WTC11 (cell line): Measurements from ENCODE around the gene NPPA. TPM values are rescaled to one million over a fixed set of nuclear protein-coding genes. Genes with fewer than 3 reads are reported as not detected.

ENCODE experiments used
- ATAC-seq: fragments of 200-7000 bp; cut with Tn5 transposase; 2 replicates; pipeline ENCODE4 v1.10.0; 2021; ENCODE audit warnings: mild to moderate bottlenecking, moderate library complexity
- CTCF ChIA-PET: fragments of 300-600 bp; sonication (Branson Sonifier 250); formaldehyde crosslinking; loops from one replicate; lab custom pipeline; 2021; ENCODE audit warnings: antibody characterized with exemption; lab: Charles Lee
- POLR2A ChIA-PET: fragments of 350-600 bp; sonication (Branson Sonifier 250); formaldehyde crosslinking; loops from one replicate; lab custom pipeline; 2021; ENCODE audit warnings: antibody characterized with exemption; lab: Charles Lee
- DNase-seq: peaks from one replicate; pipeline ENCODE4 v3.0.0; 2021; ENCODE audit warnings: low spot score
- H3K27ac Mint-ChIP-seq: 2 replicates; pipeline ENCODE4 v1.8.0; 2021; ENCODE audit warnings: mixed read lengths
- H3K27me3 Mint-ChIP-seq: 2 replicates; pipeline ENCODE4 v1.8.0; 2021; ENCODE audit warnings: low read depth, mild to moderate bottlenecking, moderate library complexity, mixed read lengths
- H3K36me3 Mint-ChIP-seq: 2 replicates; pipeline ENCODE4 v1.8.0; 2021; ENCODE audit warnings: mixed read lengths
- H3K4me1 Mint-ChIP-seq: 2 replicates; pipeline ENCODE4 v1.8.0; 2022; ENCODE audit warnings: mixed read lengths
- H3K4me3 Mint-ChIP-seq: 2 replicates; pipeline ENCODE4 v1.8.0; 2021; ENCODE audit warnings: mild to moderate bottlenecking, moderate library complexity, mixed read lengths
- H3K9me3 Mint-ChIP-seq: 2 replicates; pipeline ENCODE4 v1.8.0; 2021; ENCODE audit warnings: mixed read lengths
- E2F5 ChIP-seq: sonication (generic); formaldehyde crosslinking; IDR thresholded peaks from 2 replicates; pipeline ENCODE4 v1.8.1; 2022; ENCODE audit warnings: mild to moderate bottlenecking, moderate library complexity, missing genetic modification reagents
- ELF4 ChIP-seq: sonication (generic); formaldehyde crosslinking; IDR thresholded peaks from 2 replicates; pipeline ENCODE4 v1.8.1; 2022; ENCODE audit warnings: low read depth, mild to moderate bottlenecking, moderate library complexity, missing genetic modification reagents
- ETV6 ChIP-seq: sonication (generic); formaldehyde crosslinking; IDR thresholded peaks from 2 replicates; pipeline ENCODE4 v1.8.1; 2022; ENCODE audit warnings: mild to moderate bottlenecking, missing genetic modification reagents
- IRF2 ChIP-seq: sonication (generic); formaldehyde crosslinking; IDR thresholded peaks from 2 replicates; pipeline ENCODE4 v1.8.0; 2022; ENCODE audit warnings: low read depth, missing genetic modification reagents, borderline replicate concordance
- KAT7 ChIP-seq: sonication (generic); formaldehyde crosslinking; IDR thresholded peaks from 2 replicates; pipeline ENCODE4 v1.8.1; 2023; ENCODE audit warnings: missing genetic modification reagents, mild to moderate bottlenecking, borderline replicate concordance
- MLX ChIP-seq: sonication (generic); formaldehyde crosslinking; IDR thresholded peaks from 2 replicates; pipeline ENCODE4 v1.8.1; 2023; ENCODE audit warnings: mild to moderate bottlenecking, missing genetic modification reagents, moderate library complexity
- NR1H2 ChIP-seq: sonication (generic); formaldehyde crosslinking; IDR thresholded peaks from 2 replicates; pipeline ENCODE4 v1.9.0; 2021; ENCODE audit warnings: mild to moderate bottlenecking, moderate library complexity, missing genetic modification reagents
- OVOL2 ChIP-seq: fragments of 250-450 bp; sonication (Bioruptor Pico); IDR thresholded peaks from 2 replicates; pipeline ENCODE4 v1.9.0; 2021; ENCODE audit warnings: mild to moderate bottlenecking, borderline replicate concordance
- PRDM15 ChIP-seq: sonication (generic); formaldehyde crosslinking; IDR thresholded peaks from 2 replicates; pipeline ENCODE4 v1.8.0; 2022; ENCODE audit warnings: missing genetic modification reagents
- RORB ChIP-seq: fragments of 250-450 bp; sonication (Bioruptor Pico); IDR thresholded peaks from 2 replicates; pipeline ENCODE4 v1.9.0; 2021; ENCODE audit warnings: mild to moderate bottlenecking
- STAT6 ChIP-seq: sonication (generic); formaldehyde crosslinking; conservative IDR thresholded peaks from 2 replicates; pipeline ENCODE4 v1.8.1; 2023; ENCODE audit warnings: mild to moderate bottlenecking, low read depth, missing genetic modification reagents, moderate library complexity
- TEAD1 ChIP-seq: sonication (generic); formaldehyde crosslinking; IDR thresholded peaks from 2 replicates; pipeline ENCODE4 v1.8.0; 2022; ENCODE audit warnings: mild to moderate bottlenecking, missing genetic modification reagents
- USF1 ChIP-seq: sonication (generic); formaldehyde crosslinking; IDR thresholded peaks from 2 replicates; pipeline ENCODE4 v1.8.0; 2022; ENCODE audit warnings: mild to moderate bottlenecking, missing genetic modification reagents
- ZNF121 ChIP-seq: sonication (generic); formaldehyde crosslinking; IDR thresholded peaks from 2 replicates; pipeline ENCODE4 v1.8.0; 2023; ENCODE audit warnings: missing genetic modification reagents
- ZNF232 ChIP-seq: sonication (generic); formaldehyde crosslinking; IDR thresholded peaks from 2 replicates; pipeline ENCODE4 v1.8.0; 2022; ENCODE audit warnings: mild to moderate bottlenecking, missing genetic modification reagents
- ZNF416 ChIP-seq: fragments of 250-450 bp; sonication (Bioruptor Pico); IDR thresholded peaks from 2 replicates; pipeline ENCODE4 v1.9.0; 2021; ENCODE audit warnings: mild to moderate bottlenecking, inconsistent platforms
- ZNF423 ChIP-seq: fragments of 250-450 bp; sonication (Bioruptor Pico); IDR thresholded peaks from 2 replicates; pipeline ENCODE4 v2.1.2; 2022; ENCODE audit warnings: mild to moderate bottlenecking, moderate library complexity
- ZNF425 ChIP-seq: fragments of 250-450 bp; sonication (Bioruptor Pico); conservative IDR thresholded peaks from 2 replicates; pipeline ENCODE4 v1.9.0; 2021; ENCODE audit warnings: mild to moderate bottlenecking
- ZNF671 ChIP-seq: fragments of 250-450 bp; sonication (Bioruptor Pico); IDR thresholded peaks from 2 replicates; pipeline ENCODE4 v1.8.0; 2021; ENCODE audit warnings: mild to moderate bottlenecking
- total RNA-seq: library from RNA; stranded (reverse); gene quantifications from 3 replicates; pipeline ENCODE4 v1.2.3, GENCODE V29; 2021

Gene NPPA
- total RNA-seq, 1 experiment from 2014 or later = not detected

- TF ChIP-seq IRF2 (CRISPR knock-in tag) (no peak), STAT6 (CRISPR knock-in tag) (no peak), ZNF232 (no peak), E2F5 (CRISPR knock-in tag) (no peak), ZNF121 (CRISPR knock-in tag) (no peak), NR1H2 (no peak), ZNF416 (no peak), RORB (CRISPR knock-in tag) (no peak)
These were observed 10.4 kb downstream of the NPPA start (continued) for GRCh38 chr1:11836955-11837766.

GRCh38 chr1:11835441-11836225, 11.9 kb downstream of the NPPA start:
- CTCF ChIA-PET = interaction anchor here (0.6 kb wide), 1 partner anchor 11 kb away, joined by 3 read pairs; no protein-coding TSS in a partner anchor
- Mint-ChIP-seq H3K27me3 (no peaks in the 10 kb centered on the region), H3K27ac (no peak overlapping the region), H3K4me3 (no peak overlapping the region), H3K9me3 (no peaks in the 10 kb centered on the region), H3K4me1 (no peaks in the 10 kb centered on the region), H3K36me3 (peaks cover 69% of the 10 kb centered on the region)
- no peak for TF ChIP-seq MLX (CRISPR knock-in tag)
- TF ChIP-seq ZNF425 = no peak
- no peak for TF ChIP-seq TEAD1 (CRISPR knock-in tag)
- no peak for TF ChIP-seq KAT7
- no peak for TF ChIP-seq ZNF671 (CRISPR knock-in tag)
- TF ChIP-seq ELF4 (CRISPR knock-in tag) = no peak
- no peak for TF ChIP-seq NR1H2
- no peak for TF ChIP-seq USF1
- no peak for TF ChIP-seq ETV6
- no peak for TF ChIP-seq OVOL2 (CRISPR knock-in tag)
- no peak for TF ChIP-seq PRDM15 (CRISPR knock-in tag)
- no peak for TF ChIP-seq ZNF423 (CRISPR knock-in tag)
- DNase-seq = no peak
- no peak for ATAC-seq
- POLR2A ChIA-PET = no interaction called here
